Occipital lobe (tissue), 2 donors: Measurements from ENCODE around the gene JAG2. TPM values are rescaled to one million over a fixed set of nuclear protein-coding genes. Genes with fewer than 3 reads are reported as not detected.

Experiments used
- DNase-seq: peaks from one replicate; lab custom pipeline; 2025; lab: John Stamatoyannopoulos, UW
- total RNA-seq: library from RNA; depleted of rRNA; stranded (reverse); fragments of >200 nt; gene quantifications from one replicate; pipeline ENCODE4 v1.2.3, GENCODE V29; 2014

JAG2 gene
- total RNA-seq, 1 donor from 2014 or later, result 31.7 TPM

- no peak for DNase-seq
Observed at GRCh38 chr14:105203701-105204100, 35.1 kb upstream of the JAG2 start.

GRCh38 chr14:105203057-105203531, 34.5 kb upstream of the JAG2 start:
- DNase-seq, result peak; percentile 37

- DNase-seq, result no peak
Observed at GRCh38 chr14:105201925-105202513, 33.4 kb upstream of the JAG2 start.

- no peak for DNase-seq
Observed at GRCh38 chr14:105201156-105201924, 32.8 kb upstream of the JAG2 start.

- DNase-seq, result no peak
Observed at GRCh38 chr14:105200641-105201040, 32.1 kb upstream of the JAG2 start.

GRCh38 chr14:105200074-105200473, 31.5 kb upstream of the JAG2 start:
- DNase-seq, result no peak

- no peak for DNase-seq
Observed at GRCh38 chr14:105199093-105199492, 30.5 kb upstream of the JAG2 start.

- no peak for DNase-seq
Observed at GRCh38 chr14:105198588-105198987, 30.0 kb upstream of the JAG2 start.

GRCh38 chr14:105197211-105197641, 28.6 kb upstream of the JAG2 start:
- DNase-seq, result no peak

GRCh38 chr14:105196265-105196960, 27.8 kb upstream of the JAG2 start:
- no peak for DNase-seq

GRCh38 chr14:105195522-105196264, 27.1 kb upstream of the JAG2 start:
- no peak for DNase-seq

- no peak for DNase-seq
Observed at GRCh38 chr14:105195051-105195450, 26.5 kb upstream of the JAG2 start.

- no peak for DNase-seq
Observed at GRCh38 chr14:105193916-105194782, 25.6 kb upstream of the JAG2 start.

GRCh38 chr14:105192866-105193731, 24.5 kb upstream of the JAG2 start:
- no peak for DNase-seq

- no peak for DNase-seq
Observed at GRCh38 chr14:105187935-105188524, 19.5 kb upstream of the JAG2 start.

- no peak for DNase-seq
Observed at GRCh38 chr14:105187116-105187515, 18.5 kb upstream of the JAG2 start.

GRCh38 chr14:105185973-105186372, 17.4 kb upstream of the JAG2 start:
- no peak for DNase-seq

GRCh38 chr14:105185001-105185400, 16.4 kb upstream of the JAG2 start:
- no peak for DNase-seq

- DNase-seq, result no peak
Observed at GRCh38 chr14:105184461-105184860, 15.9 kb upstream of the JAG2 start.
